Keratinocyte (primary cell): ENCODE measurements around the gene FGFR2. TPM values are rescaled to one million over a fixed set of nuclear protein-coding genes. Genes with fewer than 3 reads are reported as not detected.

ENCODE experiments used
- DNase-seq: peaks from one replicate; pipeline ENCODE4 v3.0.0-alpha.2; 2011; ENCODE audit warnings: low read depth, missing footprints, low spot score
- FAIRE-seq: peaks from 2 replicates; lab custom pipeline; 2011; peaks lifted over from hg19 to GRCh38; lab: Jason Lieb, UNC
- H2AFZ ChIP-seq: 2 replicates; pipeline ENCODE4 v1.6.0; 2012; ENCODE audit warnings: low read length, control low read depth, inconsistent platforms; ENCODE audit not compliant: control insufficient read depth
- H3K27ac ChIP-seq: 2 replicates; pipeline ENCODE4 v1.5.1; 2011; ENCODE audit warnings: low read length; ENCODE audit not compliant: control insufficient read depth, insufficient read depth
- H3K27me3 ChIP-seq: 3 replicates; pipeline ENCODE4 v1.6.0; 2011; ENCODE audit warnings: low read length; ENCODE audit not compliant: control insufficient read depth, insufficient read depth; ENCODE audit errors: extremely low read depth
- H3K36me3 ChIP-seq, 2 experiments: 2 replicates in 1 of 2; 3 replicates in 1 of 2; pipeline ENCODE4 v1.5.1; 2011; ENCODE audit warnings: low read length in 2 of 2, mild to moderate bottlenecking in 1 of 2; ENCODE audit not compliant: control insufficient read depth in 2 of 2, insufficient read depth in 2 of 2; ENCODE audit errors: extremely low read depth in 1 of 2
- H3K4me1 ChIP-seq: 3 replicates; pipeline ENCODE4 v1.5.1; 2011; ENCODE audit warnings: low read length; ENCODE audit not compliant: control insufficient read depth, insufficient read depth; ENCODE audit errors: extremely low read depth
- H3K4me2 ChIP-seq: 3 replicates; pipeline ENCODE4 v1.6.0; 2011; ENCODE audit warnings: low read depth, low read length; ENCODE audit not compliant: control insufficient read depth, insufficient read depth; ENCODE audit errors: extremely low read depth
- H3K4me3 ChIP-seq, 3 experiments: fragments of 200-600 bp in 1 of 3; sonication (generic) in 1 of 3; 2 replicates in 2 of 3; 3 replicates in 1 of 3; pipeline ENCODE4 v1.5.1; 2011 to 2016; ENCODE audit warnings: low read length in 3 of 3, mild to moderate bottlenecking in 3 of 3, control low read depth in 2 of 3, inconsistent platforms in 1 of 3, low read depth in 1 of 3, mixed read lengths in 1 of 3, mixed run types in 1 of 3, moderate library complexity in 1 of 3; ENCODE audit not compliant: control insufficient read depth in 2 of 3, insufficient read depth in 2 of 3; ENCODE audit errors: extremely low read depth in 1 of 3
- H3K79me2 ChIP-seq: 2 replicates; pipeline ENCODE4 v1.6.0; 2012; ENCODE audit warnings: low read length; ENCODE audit not compliant: control insufficient read depth, insufficient read depth
- H3K9ac ChIP-seq: 3 replicates; pipeline ENCODE4 v1.6.0; 2011; ENCODE audit warnings: low read length; ENCODE audit not compliant: control insufficient read depth, insufficient read depth; ENCODE audit errors: extremely low read depth
- H3K9me1 ChIP-seq: 3 replicates; pipeline ENCODE4 v1.6.0; 2011; ENCODE audit warnings: low read length; ENCODE audit not compliant: control insufficient read depth, insufficient read depth; ENCODE audit errors: extremely low read depth
- H3K9me3 ChIP-seq: 2 replicates; pipeline ENCODE4 v1.5.1; 2012; ENCODE audit warnings: low read depth, low read length; ENCODE audit not compliant: control insufficient read depth
- H4K20me1 ChIP-seq: 3 replicates; pipeline ENCODE4 v1.6.0; 2011; ENCODE audit warnings: low read length; ENCODE audit not compliant: control insufficient read depth, insufficient read depth; ENCODE audit errors: extremely low read depth
- CTCF ChIP-seq, 3 experiments: IDR thresholded peaks in 1 of 3; conservative IDR thresholded peaks in 1 of 3; optimal IDR thresholded peaks in 1 of 3; 2 replicates in 2 of 3; 3 replicates in 1 of 3; pipeline versions ENCODE3 to v1.5.1; 2011; ENCODE audit warnings: low read length in 3 of 3, mild to moderate bottlenecking in 3 of 3, moderate library complexity in 2 of 3, control low read depth in 1 of 3, inconsistent platforms in 1 of 3; ENCODE audit not compliant: insufficient read depth in 2 of 3; ENCODE audit errors: extremely low read depth in 1 of 3
- EZH2 ChIP-seq: IDR thresholded peaks from one replicate; pipeline ENCODE4 v1.6.1; 2012; ENCODE audit warnings: inconsistent platforms, mild to moderate bottlenecking, low read length, moderate library complexity
- dilution Hi-C: fragments of 300-500 bp; cut with MboI; formaldehyde crosslinking; loops from one replicate; pipeline ENCODE4 v1.7.0; 2020; ENCODE audit warnings: low sequenced_read_pairs; ENCODE audit not compliant: extremely low pct_ligation_motif_present
- polyA plus RNA-seq, 5 experiments: library from polyadenylated mRNA; depleted of rRNA in 3 of 5; stranded (reverse) in 3 of 5; stranded (forward) in 1 of 5; unstranded in 1 of 5; fragments of >200 nt; gene quantifications; 1 replicate in 1 of 5; 2 replicates in 3 of 5; 3 replicates in 1 of 5; pipeline versions ENCODE4 v1.2.1 to v1.2.3, GENCODE V29; 2011 to 2012; ENCODE audit warnings: missing spikeins in 2 of 5, low read depth in 1 of 5, low replicate concordance in 1 of 5

Gene FGFR2
- polyA plus RNA-seq, 1 donor (not counting 4 experiments of a cell fraction or from before 2014, with no cell fraction given): 20.6 TPM

DNA sequence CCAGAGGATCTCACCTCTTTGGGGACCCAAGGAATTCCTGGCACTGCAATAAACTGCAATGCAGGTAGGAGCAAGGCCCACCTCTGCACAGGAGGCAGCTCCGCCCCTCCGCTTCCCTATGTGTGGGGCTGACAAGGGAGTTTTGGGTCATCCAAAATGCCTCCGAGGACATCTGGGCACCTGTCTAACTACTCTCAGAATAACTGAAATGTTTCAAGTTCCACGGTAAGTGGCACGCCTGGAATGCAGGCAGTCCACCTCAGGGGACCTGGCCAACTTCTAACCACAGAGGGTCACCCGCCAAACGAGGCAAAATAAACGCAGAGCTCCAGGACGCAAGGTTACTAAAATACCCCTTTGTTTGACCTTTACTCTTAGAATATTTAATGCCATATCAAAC lies 102.5 kb downstream of the FGFR2 start:
- Histone ChIP-seq H3K79me2 (no peaks in the 10 kb centered on the region), H4K20me1 (no peaks in the 10 kb centered on the region), H2AFZ (no peak overlapping the region), H3K9me1 (peaks cover 2% of the 10 kb centered on the region), H3K27ac (no peak overlapping the region), H3K4me1 (peaks cover 24% of the 10 kb centered on the region), H3K36me3 (peaks cover 1 to 13% of the 10 kb centered on the region in 2 experiments), H3K4me2 (no peak overlapping the region), H3K27me3 (no peaks in the 10 kb centered on the region), H3K9ac (no peak overlapping the region), H3K9me3 (no peaks in the 10 kb centered on the region), H3K4me3 (no peak overlapping the region)
- DNase-seq (no peak), FAIRE-seq (no peak)
- no peak for TF ChIP-seq CTCF (optimal IDR thresholded peaks at IDR 0.05 in 1 of 3, IDR thresholded peaks at IDR 0.05 in 1 of 3, conservative IDR thresholded peaks at IDR 0.05 in 1 of 3; ENCODE audit: extremely low read depth in 1 of 3, insufficient read depth in 2 of 3, low read length in 3 of 3)
- no peak for TF ChIP-seq EZH2
- dilution Hi-C loops: no loop called here

GRCh38 chr10:121494296-121494695 lies 103.9 kb downstream of the FGFR2 start:
- H3K27ac ChIP-seq: no peak overlapping the region
- no peaks in the 10 kb centered on the region for H3K9me3 ChIP-seq
- DNase-seq (no peak), FAIRE-seq (no peak)
- H3K4me3 ChIP-seq: no peak overlapping the region
- H3K4me1 ChIP-seq: peaks cover 24% of the 10 kb centered on the region
- no peak overlapping the region for H3K9ac ChIP-seq
- H3K9me1 ChIP-seq: peaks cover 2% of the 10 kb centered on the region
- no peaks in the 10 kb centered on the region for H3K79me2 ChIP-seq
- no peaks in the 10 kb centered on the region for H4K20me1 ChIP-seq
- H3K4me2 ChIP-seq: no peak overlapping the region
- peaks cover under 1 to 13% of the 10 kb centered on the region in 2 experiments for H3K36me3 ChIP-seq
- no peak overlapping the region for H2AFZ ChIP-seq
- dilution Hi-C loops: no loop called here
- TF ChIP-seq EZH2 (no peak), CTCF (optimal IDR thresholded peaks at IDR 0.05 in 1 of 3, IDR thresholded peaks at IDR 0.05 in 1 of 3, conservative IDR thresholded peaks at IDR 0.05 in 1 of 3; ENCODE audit: extremely low read depth in 1 of 3, insufficient read depth in 2 of 3, low read length in 3 of 3) (no peak)
- H3K27me3 ChIP-seq: no peaks in the 10 kb centered on the region
